Neutrophil (primary cell): ENCODE results near the gene FBXW11.

Experiments
- H3K27ac ChIP-seq: fragments of 200-600 bp; sonication (generic); 2 replicates; pipeline ENCODE4 v1.5.1; 2016; ENCODE audit warnings: mild to moderate bottlenecking, moderate library complexity
- H3K27me3 ChIP-seq: fragments of 200-600 bp; sonication (generic); 2 replicates; pipeline ENCODE4 v1.6.0; 2016; ENCODE audit warnings: mild to moderate bottlenecking
- H3K36me3 ChIP-seq: fragments of 200-600 bp; sonication (generic); 2 replicates; pipeline ENCODE4 v1.5.1; 2017
- H3K4me1 ChIP-seq, 2 experiments: fragments of 200-600 bp in 1 of 2; sonication (generic) in 1 of 2; 1 replicate in 1 of 2; 2 replicates in 1 of 2; pipeline versions ENCODE4 v1.5.1 to v1.6.1; 2013 to 2016; ENCODE audit warnings: low read depth in 1 of 2, low read length in 1 of 2, mild to moderate bottlenecking in 1 of 2, moderate library complexity in 1 of 2; ENCODE audit not compliant: control insufficient read depth in 1 of 2, insufficient read depth in 1 of 2
- H3K4me3 ChIP-seq, 2 experiments: fragments of 200-600 bp in 1 of 2; sonication (generic) in 1 of 2; 1 replicate in 1 of 2; 2 replicates in 1 of 2; pipeline ENCODE4 v1.5.1; 2013 to 2016; ENCODE audit warnings: low read depth in 1 of 2, low read length in 1 of 2, mild to moderate bottlenecking in 1 of 2, moderate library complexity in 1 of 2
- H3K9me3 ChIP-seq: fragments of 200-600 bp; sonication (generic); 2 replicates; pipeline ENCODE4 v1.5.1; 2016
- TF ChIP-seq, protein P1 (sequence below): fragments of 200-600 bp; sonication (generic); IDR thresholded peaks from 2 replicates; pipeline ENCODE4 v1.5.1; 2016; ENCODE audit warnings: antibody characterized with exemption

Gene FBXW11

DNA sequence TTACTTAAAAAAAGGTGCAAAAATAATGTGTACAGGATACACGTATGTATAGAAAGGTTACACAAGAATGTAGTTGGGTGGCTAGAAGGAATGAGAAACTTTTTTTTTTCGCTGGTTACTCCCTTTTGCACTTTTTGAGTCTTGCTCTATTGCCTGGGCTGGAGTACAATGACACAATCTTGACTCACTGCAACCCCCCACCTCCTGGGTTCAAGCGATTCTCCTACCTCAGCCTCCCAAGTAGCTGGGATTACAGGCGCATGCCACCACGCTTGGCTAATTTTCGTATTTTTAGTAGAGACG lies 15.8 kb downstream of the FBXW11 start:
- H3K27ac ChIP-seq, result peak overlapping the region; percentile 67
- TF ChIP-seq, protein P1, sequence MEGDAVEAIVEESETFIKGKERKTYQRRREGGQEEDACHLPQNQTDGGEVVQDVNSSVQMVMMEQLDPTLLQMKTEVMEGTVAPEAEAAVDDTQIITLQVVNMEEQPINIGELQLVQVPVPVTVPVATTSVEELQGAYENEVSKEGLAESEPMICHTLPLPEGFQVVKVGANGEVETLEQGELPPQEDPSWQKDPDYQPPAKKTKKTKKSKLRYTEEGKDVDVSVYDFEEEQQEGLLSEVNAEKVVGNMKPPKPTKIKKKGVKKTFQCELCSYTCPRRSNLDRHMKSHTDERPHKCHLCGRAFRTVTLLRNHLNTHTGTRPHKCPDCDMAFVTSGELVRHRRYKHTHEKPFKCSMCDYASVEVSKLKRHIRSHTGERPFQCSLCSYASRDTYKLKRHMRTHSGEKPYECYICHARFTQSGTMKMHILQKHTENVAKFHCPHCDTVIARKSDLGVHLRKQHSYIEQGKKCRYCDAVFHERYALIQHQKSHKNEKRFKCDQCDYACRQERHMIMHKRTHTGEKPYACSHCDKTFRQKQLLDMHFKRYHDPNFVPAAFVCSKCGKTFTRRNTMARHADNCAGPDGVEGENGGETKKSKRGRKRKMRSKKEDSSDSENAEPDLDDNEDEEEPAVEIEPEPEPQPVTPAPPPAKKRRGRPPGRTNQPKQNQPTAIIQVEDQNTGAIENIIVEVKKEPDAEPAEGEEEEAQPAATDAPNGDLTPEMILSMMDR, result no peak
- H3K4me1 ChIP-seq, result peaks cover 40 to 46% of the 10 kb centered on the region in 2 experiments
- H3K27me3 ChIP-seq, result no peaks in the 10 kb centered on the region
- peaks cover 10% of the 10 kb centered on the region for H3K36me3 ChIP-seq
- no peaks in the 10 kb centered on the region for H3K9me3 ChIP-seq
- no peak overlapping the region for H3K4me3 ChIP-seq

DNA sequence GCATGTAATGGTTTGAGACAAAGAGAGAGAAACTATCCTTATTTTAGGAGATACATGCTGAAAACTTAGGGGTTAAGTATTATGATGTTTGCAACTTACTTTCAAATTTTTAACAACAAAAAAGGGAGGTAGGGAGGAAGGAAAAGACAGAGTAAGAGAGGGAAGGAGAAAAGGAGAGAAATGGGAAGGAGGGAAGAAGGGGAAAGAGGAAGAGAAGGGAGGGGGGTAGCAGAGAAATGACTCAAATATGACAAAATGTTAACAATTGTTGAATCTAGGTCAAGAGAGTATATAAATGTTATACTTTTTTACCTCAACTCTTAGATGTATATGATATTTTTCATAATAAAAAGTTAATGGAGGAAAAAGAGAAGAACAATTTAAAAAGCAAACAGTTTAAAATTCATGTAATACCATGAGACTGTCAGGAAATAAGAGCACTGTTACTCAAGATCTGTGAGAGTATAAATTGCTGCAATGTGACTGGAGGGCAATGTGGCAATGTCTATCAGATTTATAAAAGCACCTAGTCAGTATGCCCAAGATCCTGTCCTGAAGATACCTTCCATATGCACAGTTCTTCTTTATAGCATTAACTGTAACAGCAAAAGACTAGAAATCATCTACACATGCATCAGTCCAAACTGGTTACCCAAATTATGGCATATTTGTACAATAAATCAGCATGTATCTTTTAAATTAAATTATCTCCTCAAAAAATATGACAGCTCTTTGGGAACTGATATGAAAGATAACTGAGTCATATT lies 16.3 kb downstream of the FBXW11 start:
- TF ChIP-seq, protein P1, result no peak
- H3K36me3 ChIP-seq, result peaks cover 10% of the 10 kb centered on the region
- H3K27ac ChIP-seq, result peak overlapping the region; percentile 67
- no peak overlapping the region for H3K4me3 ChIP-seq
- no peaks in the 10 kb centered on the region for H3K27me3 ChIP-seq
- H3K9me3 ChIP-seq, result no peaks in the 10 kb centered on the region
- H3K4me1 ChIP-seq, result peaks cover 40 to 46% of the 10 kb centered on the region in 2 experiments

DNA sequence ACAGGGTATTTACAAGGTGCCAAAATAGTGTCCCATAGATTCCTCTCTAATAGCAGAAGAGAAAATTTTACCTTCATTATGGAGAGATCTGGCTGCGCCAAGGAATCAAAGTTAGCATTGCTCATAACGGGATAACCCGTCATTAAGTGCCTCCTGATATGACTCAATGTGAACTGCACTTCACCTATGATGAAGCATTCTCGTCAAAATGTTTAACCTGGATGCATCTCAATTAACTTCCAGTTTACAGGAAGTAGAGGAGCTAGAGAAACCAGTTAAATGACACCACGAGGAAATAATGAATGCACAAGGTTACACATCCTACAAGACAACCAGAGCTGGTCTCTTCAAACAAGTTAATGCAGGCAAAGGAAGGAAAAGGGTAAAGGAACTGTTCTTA lies 17.2 kb downstream of the FBXW11 start:
- TF ChIP-seq, protein P1, result no peak
- H3K27me3 ChIP-seq, result no peaks in the 10 kb centered on the region
- H3K4me1 ChIP-seq, result peaks cover 40 to 46% of the 10 kb centered on the region in 2 experiments
- no peak overlapping the region for H3K4me3 ChIP-seq
- H3K9me3 ChIP-seq, result no peaks in the 10 kb centered on the region
- H3K27ac ChIP-seq, result peak overlapping the region; percentile 67
- peaks cover 10% of the 10 kb centered on the region for H3K36me3 ChIP-seq

DNA sequence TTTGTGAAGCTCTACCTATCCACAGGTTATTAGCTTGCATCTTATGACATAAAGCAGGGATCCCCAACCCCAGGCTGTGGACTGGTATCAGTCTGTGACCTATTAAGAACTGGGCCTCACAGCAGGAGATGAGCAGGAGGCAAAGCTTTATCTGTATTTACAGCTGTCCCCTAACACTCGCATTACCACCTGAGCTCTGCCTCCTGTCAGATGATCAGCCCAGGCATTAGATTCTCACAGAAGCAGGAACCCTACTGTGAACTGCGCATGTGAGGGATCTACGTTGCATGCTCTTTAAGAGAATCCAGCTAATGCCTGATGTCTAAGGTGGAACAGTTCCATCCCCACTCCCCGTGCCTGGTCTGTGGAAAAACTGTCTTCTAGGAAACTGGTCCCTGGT lies 19.7 kb downstream of the FBXW11 start:
- Histone ChIP-seq H3K27me3 (no peaks in the 10 kb centered on the region), H3K9me3 (no peaks in the 10 kb centered on the region), H3K36me3 (no peaks in the 10 kb centered on the region), H3K27ac (no peak overlapping the region), H3K4me3 (no peak overlapping the region), H3K4me1 (peaks cover 40 to 46% of the 10 kb centered on the region in 2 experiments)
- TF ChIP-seq, protein P1, result no peak

DNA sequence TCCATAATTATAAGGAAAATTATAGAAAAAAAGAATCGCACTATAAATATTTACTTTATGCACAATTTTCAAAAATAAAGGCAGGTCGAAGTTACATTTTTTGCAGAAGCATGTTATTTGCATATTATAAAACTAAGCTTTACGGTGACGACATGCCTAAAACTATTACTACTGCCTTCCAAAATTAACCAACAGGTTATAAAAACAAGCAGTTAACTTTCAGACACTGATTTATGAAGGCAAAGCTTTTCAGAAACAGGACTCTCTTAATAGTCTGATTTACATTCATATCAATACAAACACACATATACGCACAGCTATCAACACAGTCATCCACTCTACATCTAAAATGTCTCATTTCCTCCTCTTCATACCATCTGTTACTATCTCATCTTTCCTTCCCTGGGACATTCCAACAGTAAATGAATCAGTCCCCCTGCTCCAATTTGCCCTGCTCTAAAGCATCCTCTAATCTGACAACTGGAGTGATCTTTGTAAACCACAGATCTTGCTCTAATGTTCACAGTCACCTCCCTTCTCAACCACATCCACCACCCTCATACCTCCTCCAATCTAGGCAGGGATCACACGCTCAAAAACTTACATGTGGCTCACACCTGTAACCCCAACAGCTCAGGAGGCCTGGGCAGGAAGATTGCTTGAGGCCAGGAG lies 21.6 kb downstream of the FBXW11 start:
- H3K27me3 ChIP-seq, result no peaks in the 10 kb centered on the region
- peaks cover 30 to 31% of the 10 kb centered on the region in 2 experiments for H3K4me1 ChIP-seq
- H3K27ac ChIP-seq, result no peak overlapping the region
- no peaks in the 10 kb centered on the region for H3K9me3 ChIP-seq
- TF ChIP-seq, protein P1, result no peak
- H3K4me3 ChIP-seq, result no peak overlapping the region
- H3K36me3 ChIP-seq, result no peaks in the 10 kb centered on the region
